ENCODE measurements around the gene SHISA5. TPM values are rescaled to one million over a fixed set of nuclear protein-coding genes. Genes with fewer than 3 reads are reported as not detected.
A peak's percentile ranks its signal among the peaks of the same experiment; 100 is the strongest.

Gene SHISA5
- total and polyA plus RNA-seq, 2 of the 4 experiments (the other 2 are of a cell fraction) = 82.3 to 162 TPM

- POLR2A ChIA-PET (ENCODE audit: unreplicated experiment) = no interaction called here
- Histone ChIP-seq H3K4me3 (ENCODE audit: insufficient read depth, low read depth, low read length) (no peak overlapping the region), H2AK5ac (ENCODE audit: low read depth, low read length) (no peak overlapping the region), H3K9me3 (ENCODE audit: control insufficient read depth, insufficient read depth, low read length) (no peaks in the 10 kb centered on the region), H4K8ac (ENCODE audit: low read depth in 2 of 2, low read length in 2 of 2) (no peak overlapping the region), H4K20me1 (ENCODE audit: insufficient read depth, low read length) (no peaks in the 10 kb centered on the region), H3K4me1 (ENCODE audit: control insufficient read depth, insufficient read depth, low read length) (0 out of 2 replicates have a peak, but pooled peaks cover 2% of the 10 kb centered on the region), H2BK20ac (ENCODE audit: low read depth, low read length) (no peak overlapping the region), H2BK15ac (ENCODE audit: low read depth, low read length) (no peak overlapping the region), H3K79me1 (ENCODE audit: low read depth in 1 of 2, low read length in 2 of 2) (no peaks in the 10 kb centered on the region), H3K18ac (ENCODE audit: low read depth, low read length) (no peak overlapping the region), H3K4ac (ENCODE audit: low read depth, low read length) (no peak overlapping the region), H3K14ac (replicated peaks; ENCODE audit: low read depth, low read length) (no peak overlapping the region), H3K23ac (ENCODE audit: low read depth, low read length) (no peak overlapping the region), H3K9me1 (ENCODE audit: insufficient read depth, low read length) (no peaks in the 10 kb centered on the region), H2BK5ac (ENCODE audit: low read depth, low read length, poor library complexity, severe bottlenecking) (no peak overlapping the region), H2AK9ac (replicated peaks; ENCODE audit: low read depth, low read length, poor library complexity) (no peak overlapping the region), H4K5ac (ENCODE audit: low read depth, low read length) (no peak overlapping the region), H4K91ac (ENCODE audit: insufficient read depth, low read depth, low read length) (no peak overlapping the region), H3K4me2 (ENCODE audit: low read depth, low read length) (no peak overlapping the region), H3K27me3 (ENCODE audit: control insufficient read depth, insufficient read depth, low read length) (no peaks in the 10 kb centered on the region), H3K9ac (ENCODE audit: low read depth, low read length) (no peak overlapping the region), H2AFZ (replicated peaks; ENCODE audit: low read length, poor library complexity) (peak overlapping the region; percentile 66), H2BK120ac (ENCODE audit: low read depth, low read length) (no peak overlapping the region), H3K56ac (ENCODE audit: extremely low read depth, insufficient read depth, low read length) (no peak overlapping the region), H3K27ac (ENCODE audit: insufficient read depth, low read length) (no peak overlapping the region), H3K36me3 (ENCODE audit: control insufficient read depth, insufficient read depth, low read length) (peaks cover 9% of the 10 kb centered on the region)
- ATAC-seq (ENCODE audit: low read depth) = peak; percentile 82
- dilution Hi-C loops (cut with HindIII; ENCODE audit: low sequenced_read_pairs, unreplicated experiment) (no loop called here), in situ Hi-C loops (cut with MboI; ENCODE audit: low sequenced_read_pairs) (no loop called here), intact Hi-C loops (cut with micrococcal nuclease) (no loop called here)
- WGBS, 2 experiments (ENCODE audit: extremely low coverage in 2 of 2, insufficient read length in 1 of 2) = 100% methylated on average over 1 of the region's 12 CpGs; no CpG with 5 or more reads in 1 of the 2 experiments
- CTCF ChIA-PET = no interaction called here
- DNase-seq = no peak
- BruUV-seq (replicated peaks) = no TSS peak
- TF ChIP-seq RCOR1 (IDR thresholded peaks at IDR 0.05; ENCODE audit: insufficient replicate concordance, low read length) (no peak), CHD1 (IDR thresholded peaks at IDR 0.05; ENCODE audit: low read depth, low read length) (no peak), FOS (IDR thresholded peaks at IDR 0.05; ENCODE audit: low read depth, low read length) (no peak), ELK1 (IDR thresholded peaks at IDR 0.05; ENCODE audit: borderline replicate concordance, low read depth, low read length) (no peak), RFX5 (IDR thresholded peaks at IDR 0.05; ENCODE audit: low read depth, low read length) (no peak), SMC3 (IDR thresholded peaks at IDR 0.05; ENCODE audit: low read depth, low read length) (no peak), CEBPB (IDR thresholded peaks at IDR 0.05; ENCODE audit: low read depth, low read length) (no peak), USF2 (IDR thresholded peaks at IDR 0.05; ENCODE audit: low read depth, low read length) (no peak), RAD21 (IDR thresholded peaks at IDR 0.05; ENCODE audit: low read length) (no peak), MXI1 (IDR thresholded peaks at IDR 0.05; ENCODE audit: borderline replicate concordance, low read depth, low read length) (no peak), MAZ (IDR thresholded peaks at IDR 0.05; ENCODE audit: borderline replicate concordance, low read depth, low read length) (no peak), CTCF (conservative IDR thresholded peaks at IDR 0.05; ENCODE audit: low read depth, low read length) (no peak), MAFK (IDR thresholded peaks at IDR 0.05; ENCODE audit: low read depth, low read length) (no peak), BHLHE40 (IDR thresholded peaks at IDR 0.05; ENCODE audit: low read depth, low read length) (no peak), NFE2L2 (IDR thresholded peaks at IDR 0.05; ENCODE audit: low read depth, low read length) (no peak), POLR2A (IDR thresholded peaks at IDR 0.05; ENCODE audit: low read depth, low read length) (no peak)
Observed at GRCh38 chr3:48518638-48519276, 14.8 kb upstream of the SHISA5 start.
